ENCODE measurements around the gene FSTL4.

Gene FSTL4

DNA sequence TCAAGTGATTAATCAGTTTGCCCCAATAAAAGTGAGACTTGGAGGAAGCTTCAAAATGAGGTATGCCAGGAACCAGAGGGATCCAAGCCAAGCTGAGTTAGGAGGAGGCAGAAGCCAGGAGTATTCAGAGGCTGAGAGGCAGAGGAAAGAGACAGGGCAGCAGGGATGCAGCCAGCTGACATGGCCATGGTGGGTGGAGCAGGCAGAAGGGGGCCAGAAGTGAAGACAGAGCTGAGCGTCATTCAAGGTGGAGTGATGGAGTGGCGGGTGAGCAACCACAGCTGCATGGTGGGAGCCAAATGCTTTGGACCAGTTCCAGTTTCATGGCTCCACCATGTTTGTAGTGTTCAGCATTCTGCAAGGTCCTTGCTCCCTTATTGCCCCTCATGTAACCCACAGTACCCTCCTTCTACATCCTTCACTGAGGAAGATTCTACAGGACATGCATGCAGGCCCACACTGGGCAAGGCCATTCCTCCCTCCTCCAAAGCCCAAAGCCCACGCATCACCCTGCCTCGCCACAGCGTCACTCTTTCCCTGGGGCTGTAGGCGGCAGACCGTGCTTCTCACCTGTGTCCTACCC is 100.6 kb downstream of the FSTL4 start:
- no peak for DNase-seq

- DNase-seq, result no peak
Observed at GRCh38 chr5:133510634-133511262, 101.6 kb downstream of the FSTL4 start.

- no peak for DNase-seq
Observed at GRCh38 chr5:133509742-133510079, 102.6 kb downstream of the FSTL4 start.

DNA sequence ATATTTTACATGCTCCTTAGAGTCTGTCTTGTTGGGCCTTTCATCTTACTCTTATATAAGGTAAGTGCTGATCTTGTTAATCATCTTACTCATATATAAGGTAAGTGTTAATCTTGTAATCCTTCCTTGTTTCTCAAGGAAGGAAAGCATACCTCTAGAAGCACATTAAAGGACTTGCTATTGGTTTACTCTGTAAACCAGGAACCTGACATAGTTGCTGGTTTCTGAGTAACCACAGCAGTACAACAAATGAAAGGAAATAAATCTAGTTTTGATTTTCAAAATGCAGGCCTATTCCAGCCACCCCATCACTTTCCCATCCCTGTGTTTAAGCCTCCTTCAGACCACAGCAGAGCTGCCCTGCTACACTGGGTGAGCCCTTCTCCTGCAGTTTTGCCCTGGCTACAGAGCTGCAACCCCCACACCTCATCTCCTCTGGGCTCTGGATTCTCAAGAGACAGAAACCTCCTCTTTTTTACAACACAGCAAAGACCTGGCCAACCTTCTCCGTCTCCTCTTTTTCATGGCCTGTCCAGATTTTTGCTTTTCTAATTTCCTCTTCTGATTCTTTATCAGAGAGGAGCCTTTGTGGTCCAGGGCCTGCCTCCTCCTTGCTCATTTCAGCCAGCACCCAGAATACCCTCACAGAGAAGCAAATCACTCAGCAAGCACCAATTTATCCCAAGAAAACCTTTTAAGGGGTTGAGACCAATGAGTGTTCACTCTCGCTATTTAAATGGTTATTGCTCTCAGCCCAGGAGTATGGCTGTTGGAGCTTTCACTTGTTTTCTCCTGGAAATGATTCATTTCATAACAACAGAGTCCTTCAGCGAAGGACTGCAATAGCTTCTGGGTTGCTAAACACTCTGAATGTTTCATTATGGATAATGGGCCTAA is 103.2 kb downstream of the FSTL4 start:
- no peak for DNase-seq

- DNase-seq, result no peak
Observed at GRCh38 chr5:133508331-133508730, 104.0 kb downstream of the FSTL4 start.

GRCh38 chr5:133506181-133506580 is 106.2 kb downstream of the FSTL4 start:
- no peak for DNase-seq

- no peak for DNase-seq
Observed at GRCh38 chr5:133503511-133503910, 108.8 kb downstream of the FSTL4 start.

- no peak for DNase-seq
Observed at GRCh38 chr5:133499895-133500294, 112.4 kb downstream of the FSTL4 start.

DNA sequence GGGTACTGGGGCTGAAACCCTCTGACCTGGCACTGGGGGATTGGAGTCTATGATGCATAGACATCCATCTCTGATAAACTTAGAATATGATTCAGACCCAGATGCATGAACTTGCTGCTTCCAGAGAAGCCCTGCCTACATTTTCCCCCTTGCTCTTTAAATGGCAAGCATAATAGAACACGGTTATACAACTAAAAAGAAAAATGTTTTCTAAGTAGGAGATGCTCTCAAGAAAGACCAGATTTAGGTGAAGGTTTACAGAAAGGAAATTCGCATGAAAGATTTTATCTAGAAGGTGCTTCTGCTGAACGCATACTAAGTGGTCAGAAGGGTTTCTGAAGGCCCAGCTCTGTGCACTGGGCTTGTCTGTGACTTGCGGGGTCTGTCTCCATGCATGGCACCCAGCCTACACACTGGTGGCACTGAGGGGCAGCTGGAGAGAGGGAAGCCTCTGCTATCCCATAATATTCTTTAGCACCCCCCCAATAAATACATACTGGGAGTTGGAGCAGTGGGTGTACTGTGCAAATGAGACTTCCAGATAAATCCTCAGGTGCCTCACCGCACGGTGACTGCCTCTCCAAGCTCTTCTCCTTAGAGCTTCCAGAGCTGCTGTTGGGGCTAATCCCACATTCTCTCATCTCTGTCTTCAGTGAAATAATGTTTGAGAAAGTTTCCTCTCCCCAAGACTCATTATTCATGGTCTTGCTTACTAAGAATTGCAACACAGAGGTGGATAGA is 114.6 kb downstream of the FSTL4 start:
- DNase-seq, result no peak

GRCh38 chr5:133496631-133497030 is 115.7 kb downstream of the FSTL4 start:
- DNase-seq, result no peak

- DNase-seq, result no peak
Observed at GRCh38 chr5:133494923-133495246, 117.5 kb downstream of the FSTL4 start.

GRCh38 chr5:133494232-133494922 is 118.0 kb downstream of the FSTL4 start:
- DNase-seq, result no peak

- DNase-seq, result peak; percentile 32
Observed at GRCh38 chr5:133489632-133490031, 122.7 kb downstream of the FSTL4 start.

DNA sequence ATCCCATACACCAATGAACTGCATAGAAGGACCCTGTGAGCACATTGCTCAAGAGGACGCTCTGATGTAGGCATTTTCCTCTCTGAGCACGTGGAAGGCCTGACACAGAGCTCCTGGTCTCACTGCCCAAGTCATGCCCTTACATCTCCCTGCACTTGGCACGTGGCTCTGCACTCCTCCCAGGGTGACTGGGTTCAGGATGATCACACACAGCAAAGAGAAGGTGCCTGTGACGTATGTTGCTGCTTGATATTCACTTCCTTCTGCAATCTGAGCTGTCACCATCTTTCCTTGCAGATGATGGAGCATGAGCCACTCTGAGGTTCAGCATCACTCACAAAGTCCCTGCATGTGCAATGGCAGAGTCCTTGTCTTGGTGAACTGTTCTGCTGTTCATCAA is 125.2 kb downstream of the FSTL4 start:
- DNase-seq, result no peak

DNA sequence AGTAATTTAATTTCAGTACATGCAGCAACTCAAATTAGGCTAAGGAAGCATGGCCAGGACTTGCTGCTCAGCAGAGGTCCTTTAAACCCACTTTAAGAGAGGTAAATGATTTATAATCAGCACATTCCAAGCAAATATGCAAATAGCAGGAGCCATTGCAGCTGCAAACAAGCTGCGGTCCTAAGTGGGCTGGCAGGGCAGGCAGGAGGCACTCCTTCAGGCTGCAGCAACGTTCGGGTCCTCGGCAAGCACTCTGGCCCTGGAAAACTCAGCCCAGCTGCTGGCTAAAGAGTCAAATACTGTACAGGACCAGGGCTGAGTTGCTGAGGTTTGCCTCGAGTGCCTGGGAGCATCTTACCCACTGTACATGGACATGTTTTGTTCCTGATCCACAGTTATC is 126.9 kb downstream of the FSTL4 start:
- DNase-seq, result no peak

GRCh38 chr5:133483406-133484090 is 128.8 kb downstream of the FSTL4 start:
- no peak for DNase-seq

DNA sequence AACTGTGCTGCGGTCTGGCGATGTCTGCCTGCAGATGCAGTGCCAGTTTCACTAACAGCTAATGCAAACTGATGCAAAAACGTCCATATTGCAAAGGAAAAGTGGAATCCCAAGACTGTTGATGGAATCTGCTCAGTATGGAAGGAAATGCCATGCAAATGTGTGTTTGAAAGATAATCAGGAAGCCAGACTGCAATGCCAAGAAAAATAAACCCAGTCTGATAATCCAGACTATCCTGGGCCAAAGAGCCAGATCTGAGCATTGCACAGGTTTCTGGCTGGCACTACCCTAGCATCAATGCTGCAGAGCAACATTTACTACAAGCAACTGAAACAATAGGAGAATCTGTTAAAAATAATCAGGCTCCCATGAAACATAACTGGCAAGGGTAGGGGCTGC is 130.3 kb downstream of the FSTL4 start:
- no peak for DNase-seq

GRCh38 chr5:133480866-133481265 is 131.5 kb downstream of the FSTL4 start:
- no peak for DNase-seq

- no peak for DNase-seq
Observed at GRCh38 chr5:133480366-133480765, 132.0 kb downstream of the FSTL4 start.

DNA sequence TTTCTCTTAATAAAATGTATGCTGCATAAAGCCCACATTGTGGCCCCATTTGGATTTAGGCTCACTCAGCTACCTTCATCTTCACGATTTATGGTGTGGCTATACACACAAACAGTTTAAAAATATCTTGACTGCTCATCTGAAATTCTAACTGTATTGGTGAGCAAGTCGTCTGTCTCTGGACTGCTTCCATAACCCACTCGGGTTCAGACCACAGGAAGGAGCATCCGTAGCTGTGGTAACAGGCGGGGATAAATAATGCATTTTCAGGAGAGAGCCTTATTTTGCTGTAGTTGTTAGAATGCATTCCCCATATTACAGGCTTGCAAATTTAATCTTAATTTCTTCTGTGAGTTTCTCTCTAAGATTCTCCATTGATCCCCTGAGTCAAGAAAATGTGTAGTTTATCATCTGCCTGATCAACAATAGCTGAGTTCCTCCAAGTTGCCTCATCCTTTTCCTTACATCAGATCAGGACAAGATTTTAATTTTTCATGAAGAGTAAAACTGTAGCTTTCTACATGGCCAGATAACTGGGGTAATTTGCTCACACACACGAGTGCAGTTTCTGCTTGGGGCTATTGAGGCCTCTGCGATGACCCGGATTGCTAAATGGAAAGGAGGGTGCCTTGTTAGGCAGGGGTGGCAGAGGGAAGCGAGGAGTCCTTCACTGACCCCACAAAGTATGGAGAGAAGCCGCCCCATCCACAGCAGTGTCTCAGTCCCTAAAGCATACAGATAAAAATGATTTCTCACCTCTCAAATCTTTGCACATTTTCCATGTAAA is 133.9 kb downstream of the FSTL4 start:
- DNase-seq, result no peak

DNA sequence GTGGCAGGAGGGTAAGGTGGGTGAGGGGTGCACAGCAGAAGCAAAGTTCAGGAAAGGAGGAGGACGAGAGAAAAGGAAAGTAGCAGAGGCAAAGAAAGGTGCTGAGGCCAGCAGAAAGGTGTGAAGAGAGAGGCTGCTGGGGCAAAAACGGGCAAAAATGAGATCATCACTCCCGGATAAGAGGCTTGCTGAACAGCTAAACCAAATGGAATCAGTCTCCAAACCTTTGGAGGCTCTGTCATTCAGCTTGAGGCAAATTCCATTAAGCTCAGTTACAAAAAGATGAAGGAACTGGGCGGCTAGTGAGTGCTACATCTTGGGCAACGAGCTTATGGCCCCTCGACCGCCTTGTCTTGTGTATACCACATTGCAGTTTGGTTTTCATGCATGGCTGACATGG is 136.4 kb downstream of the FSTL4 start:
- no peak for DNase-seq

Data from stimulated activated CD8-positive, alpha-beta memory T cell treated with anti-CD3 and anti-CD28 coated beads, Interleukin-4, amount 100 ng/mL, for 48 hours (primary cell).